Rectal smooth muscle tissue (tissue), 1 donor: ENCODE measurements around the gene FMNL2.

ENCODE experiments used
- H3K27ac ChIP-seq: one replicate; pipeline ENCODE4 v1.7.0; 2013; ENCODE audit warnings: low read depth, low read length, inconsistent platforms
- H3K27me3 ChIP-seq: one replicate; pipeline ENCODE4 v1.7.0; 2013; ENCODE audit warnings: low read length; ENCODE audit not compliant: control insufficient read depth, insufficient read depth
- H3K36me3 ChIP-seq: one replicate; pipeline ENCODE4 v1.7.0; 2013; ENCODE audit warnings: low read length; ENCODE audit not compliant: control insufficient read depth, insufficient read depth
- H3K4me1 ChIP-seq: one replicate; pipeline ENCODE4 v1.7.0; 2013; ENCODE audit warnings: low read length; ENCODE audit not compliant: control insufficient read depth, insufficient read depth
- H3K4me3 ChIP-seq: one replicate; pipeline ENCODE4 v1.7.0; 2013; ENCODE audit warnings: low read length
- H3K9ac ChIP-seq: one replicate; pipeline ENCODE4 v1.7.0; 2013; ENCODE audit warnings: low read length

The FMNL2 gene

GRCh38 chr2:152367547-152368390 lies 32.8 kb downstream of the FMNL2 start:
- H3K4me1 ChIP-seq = no peaks in the 10 kb centered on the region
- H3K4me3 ChIP-seq = no peak overlapping the region
- H3K27me3 ChIP-seq = no peaks in the 10 kb centered on the region
- H3K36me3 ChIP-seq = no peaks in the 10 kb centered on the region
- H3K27ac ChIP-seq = no peak overlapping the region
- H3K9ac ChIP-seq = no peak overlapping the region

GRCh38 chr2:152369176-152369860 lies 34.3 kb downstream of the FMNL2 start:
- H3K9ac ChIP-seq = no peak overlapping the region
- H3K4me3 ChIP-seq = no peak overlapping the region
- no peak overlapping the region for H3K27ac ChIP-seq
- no peaks in the 10 kb centered on the region for H3K4me1 ChIP-seq
- H3K36me3 ChIP-seq = no peaks in the 10 kb centered on the region
- H3K27me3 ChIP-seq = no peaks in the 10 kb centered on the region

DNA sequence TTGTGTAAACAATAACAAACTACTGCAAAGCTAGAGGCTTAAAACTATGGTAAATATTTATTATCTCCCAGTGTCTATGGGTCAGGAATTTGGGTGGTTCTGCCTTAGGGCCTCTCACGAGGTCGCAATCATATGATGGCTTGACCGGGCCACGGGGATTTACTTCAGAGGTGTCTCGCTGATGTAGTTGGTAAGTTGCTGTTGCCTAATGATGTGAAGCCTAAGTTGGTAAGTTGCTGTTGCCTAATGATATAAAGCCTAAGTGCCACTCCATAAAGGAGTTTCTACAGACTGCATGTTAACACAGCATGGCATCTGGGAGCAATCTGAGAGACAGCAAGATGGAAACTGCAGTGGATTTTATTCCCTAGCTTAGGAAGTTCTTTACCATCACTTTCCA lies 35.8 kb downstream of the FMNL2 start:
- H3K4me1 ChIP-seq = no peaks in the 10 kb centered on the region
- H3K36me3 ChIP-seq = no peaks in the 10 kb centered on the region
- no peaks in the 10 kb centered on the region for H3K27me3 ChIP-seq
- H3K27ac ChIP-seq = no peak overlapping the region
- no peak overlapping the region for H3K4me3 ChIP-seq
- no peak overlapping the region for H3K9ac ChIP-seq

- no peaks in the 10 kb centered on the region for H3K27me3 ChIP-seq
- H3K9ac ChIP-seq = no peak overlapping the region
- no peak overlapping the region for H3K27ac ChIP-seq
- no peaks in the 10 kb centered on the region for H3K4me1 ChIP-seq
- H3K4me3 ChIP-seq = no peak overlapping the region
- H3K36me3 ChIP-seq = no peaks in the 10 kb centered on the region
Measured at GRCh38 chr2:152372438-152372984, 37.5 kb downstream of the FMNL2 start.

- Histone ChIP-seq H3K4me3 (no peak overlapping the region), H3K9ac (no peak overlapping the region), H3K27me3 (no peaks in the 10 kb centered on the region), H3K4me1 (no peaks in the 10 kb centered on the region), H3K36me3 (no peaks in the 10 kb centered on the region), H3K27ac (no peak overlapping the region)
Measured at GRCh38 chr2:152375174-152375573, 40.2 kb downstream of the FMNL2 start.

- Histone ChIP-seq H3K36me3 (no peaks in the 10 kb centered on the region), H3K27ac (no peak overlapping the region), H3K4me1 (no peaks in the 10 kb centered on the region), H3K9ac (no peak overlapping the region), H3K4me3 (no peak overlapping the region), H3K27me3 (no peaks in the 10 kb centered on the region)
Measured at GRCh38 chr2:152376385-152376784, 41.4 kb downstream of the FMNL2 start.

- H3K27me3 ChIP-seq = no peaks in the 10 kb centered on the region
- no peak overlapping the region for H3K9ac ChIP-seq
- no peak overlapping the region for H3K4me3 ChIP-seq
- no peak overlapping the region for H3K27ac ChIP-seq
- no peaks in the 10 kb centered on the region for H3K4me1 ChIP-seq
- H3K36me3 ChIP-seq = no peaks in the 10 kb centered on the region
Measured at GRCh38 chr2:152376968-152377367, 42.0 kb downstream of the FMNL2 start.

- Histone ChIP-seq H3K4me1 (no peaks in the 10 kb centered on the region), H3K36me3 (no peaks in the 10 kb centered on the region), H3K27ac (no peak overlapping the region)
Measured at GRCh38 chr2:152379089-152379488, 44.1 kb downstream of the FMNL2 start.

DNA sequence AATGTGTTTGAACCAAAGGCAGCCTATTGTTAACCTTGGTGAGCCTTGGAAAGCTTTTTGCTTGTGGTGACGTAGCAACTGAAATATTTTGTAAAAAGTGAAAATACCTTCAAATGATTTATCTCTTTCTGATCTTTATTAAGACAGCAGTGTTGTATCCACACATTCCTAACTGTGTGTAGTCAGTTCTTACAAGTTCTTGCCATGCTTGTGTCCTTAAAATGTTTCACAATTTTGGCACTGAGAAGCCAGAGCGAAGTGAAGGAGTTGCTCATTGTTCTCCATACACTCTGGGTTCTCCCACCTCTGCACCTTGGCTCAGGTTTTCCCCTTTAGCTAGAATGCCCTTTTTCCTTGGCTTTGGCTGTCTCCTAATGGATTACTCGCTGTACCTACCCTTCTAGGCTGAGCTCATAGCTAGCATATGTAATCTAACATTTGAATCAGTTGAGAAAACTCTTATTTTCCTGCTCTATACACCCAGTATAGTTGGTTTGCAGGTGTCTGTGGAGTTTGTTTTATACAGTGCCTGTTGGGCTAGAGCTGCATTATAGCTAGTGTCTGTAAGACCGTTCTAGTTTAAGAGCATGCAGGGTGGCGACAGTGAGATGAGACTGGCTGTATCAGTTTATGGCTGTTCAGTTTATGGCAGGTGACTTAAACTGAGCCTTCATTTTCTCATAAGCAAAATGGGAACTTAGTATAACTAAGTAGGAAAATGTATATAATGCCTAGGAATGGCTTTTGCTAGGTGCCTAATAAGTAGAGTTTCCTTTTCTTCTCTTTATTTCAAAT lies 45.5 kb downstream of the FMNL2 start:
- Histone ChIP-seq H3K27ac (no peak overlapping the region), H3K36me3 (no peaks in the 10 kb centered on the region), H3K4me3 (no peak overlapping the region), H3K27me3 (no peaks in the 10 kb centered on the region), H3K4me1 (no peaks in the 10 kb centered on the region), H3K9ac (no peak overlapping the region)

More at GRCh38 chr2:152379089-152379488, 44.1 kb downstream of the FMNL2 start:
- no peak overlapping the region for H3K9ac ChIP-seq
- no peak overlapping the region for H3K4me3 ChIP-seq
- H3K27me3 ChIP-seq = no peaks in the 10 kb centered on the region

DNA sequence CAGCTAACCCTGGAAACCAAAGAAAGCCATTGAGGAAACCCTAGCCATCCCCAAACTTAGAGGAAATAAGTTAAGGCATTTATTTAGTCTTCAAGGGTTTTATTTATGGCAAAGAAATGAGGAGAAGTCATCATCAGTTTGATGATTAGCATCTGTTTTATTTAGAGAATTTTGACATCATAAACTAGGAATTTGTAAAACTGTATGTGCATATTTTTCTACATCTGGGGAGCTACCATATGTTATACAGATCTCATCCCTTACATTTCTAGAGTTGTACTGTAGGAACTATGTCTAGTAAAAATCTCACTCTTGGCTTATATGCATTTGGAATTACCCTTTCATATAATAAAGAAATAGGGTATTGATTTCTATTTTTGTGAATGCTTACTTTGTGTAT lies 48.7 kb downstream of the FMNL2 start:
- Histone ChIP-seq H3K9ac (no peak overlapping the region), H3K4me1 (no peaks in the 10 kb centered on the region), H3K27ac (no peak overlapping the region), H3K4me3 (no peak overlapping the region), H3K36me3 (no peaks in the 10 kb centered on the region), H3K27me3 (no peaks in the 10 kb centered on the region)

DNA sequence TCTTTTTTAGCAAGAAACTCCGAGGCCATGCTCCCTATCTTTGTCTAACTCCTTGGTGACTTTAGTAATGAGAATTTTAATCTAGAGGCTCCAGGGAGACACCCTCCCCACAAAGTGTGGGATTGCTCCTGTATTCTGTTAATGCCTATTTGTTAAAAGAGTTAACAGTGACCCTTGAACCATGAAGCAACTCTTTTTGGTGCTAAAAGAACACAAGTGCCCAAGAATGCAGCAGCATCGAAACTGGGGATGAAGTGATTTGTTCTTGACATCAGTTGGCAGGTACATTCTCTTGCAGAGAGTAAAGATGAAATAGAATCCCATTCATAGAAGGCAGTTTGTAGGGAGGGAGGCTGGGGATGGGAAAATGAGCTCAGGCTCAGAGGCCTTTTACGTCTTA lies 50.0 kb downstream of the FMNL2 start:
- H3K4me1 ChIP-seq = no peaks in the 10 kb centered on the region
- no peak overlapping the region for H3K4me3 ChIP-seq
- no peaks in the 10 kb centered on the region for H3K36me3 ChIP-seq
- no peak overlapping the region for H3K27ac ChIP-seq
- H3K9ac ChIP-seq = no peak overlapping the region
- H3K27me3 ChIP-seq = no peaks in the 10 kb centered on the region

GRCh38 chr2:152385650-152386049 lies 50.7 kb downstream of the FMNL2 start:
- no peak overlapping the region for H3K4me3 ChIP-seq
- no peak overlapping the region for H3K27ac ChIP-seq
- no peak overlapping the region for H3K9ac ChIP-seq
- H3K27me3 ChIP-seq = no peaks in the 10 kb centered on the region
- H3K36me3 ChIP-seq = no peaks in the 10 kb centered on the region
- no peaks in the 10 kb centered on the region for H3K4me1 ChIP-seq
